ENCODE data around the gene WSCD2.

WSCD2 gene

GRCh38 chr12:108129017-108129812, at the start of gene WSCD2:
Gene WSCD2 (plus strand): TSS chr12:108129288. CDS start chr12:108195833, 66,545 bp downstream.
- peak; percentile 58 for DNase-seq

GRCh38 chr12:108079721-108080120, 49.4 kb upstream of the WSCD2 start:
- DNase-seq = no peak

- DNase-seq = no peak
Observed at GRCh38 chr12:108080363-108080762, 48.7 kb upstream of the WSCD2 start.

GRCh38 chr12:108082485-108082884, 46.6 kb upstream of the WSCD2 start:
- DNase-seq = no peak

GRCh38 chr12:108087900-108088299, 41.2 kb upstream of the WSCD2 start:
- DNase-seq = no peak

- no peak for DNase-seq
Observed at GRCh38 chr12:108090107-108090899, 38.8 kb upstream of the WSCD2 start.

GRCh38 chr12:108090932-108091678, 38.0 kb upstream of the WSCD2 start:
- DNase-seq = no peak

- DNase-seq = no peak
Observed at GRCh38 chr12:108091679-108092051, 37.4 kb upstream of the WSCD2 start.

- DNase-seq = no peak
Observed at GRCh38 chr12:108093209-108093608, 35.9 kb upstream of the WSCD2 start.

- no peak for DNase-seq
Observed at GRCh38 chr12:108094056-108094649, 34.9 kb upstream of the WSCD2 start.

- no peak for DNase-seq
Observed at GRCh38 chr12:108097160-108097911, 31.8 kb upstream of the WSCD2 start.

- DNase-seq = no peak
Observed at GRCh38 chr12:108098374-108098773, 30.7 kb upstream of the WSCD2 start.

GRCh38 chr12:108099073-108099472, 30.0 kb upstream of the WSCD2 start:
- peak; percentile 7 for DNase-seq

- no peak for DNase-seq
Observed at GRCh38 chr12:108099778-108100489, 29.2 kb upstream of the WSCD2 start.

- DNase-seq = no peak
Observed at GRCh38 chr12:108101605-108102175, 27.4 kb upstream of the WSCD2 start.

GRCh38 chr12:108102363-108102762, 26.7 kb upstream of the WSCD2 start:
- DNase-seq = peak; percentile 21

- DNase-seq = no peak
Observed at GRCh38 chr12:108103087-108103486, 26.0 kb upstream of the WSCD2 start.

GRCh38 chr12:108103517-108103916, 25.6 kb upstream of the WSCD2 start:
- no peak for DNase-seq

GRCh38 chr12:108104657-108105056, 24.4 kb upstream of the WSCD2 start:
- DNase-seq = no peak

GRCh38 chr12:108106599-108106998, 22.5 kb upstream of the WSCD2 start:
- no peak for DNase-seq

GRCh38 chr12:108107293-108107692, 21.8 kb upstream of the WSCD2 start:
- no peak for DNase-seq
